Measurements from ENCODE around the gene CPSF3.
"Not testable (repeated sequence)": the region's sequence is repeated elsewhere in the genome, so short reads cannot be mapped to it uniquely, and the experiment has no call there.

CPSF3 gene

GRCh38 chr2:9466147-9466683, 42.8 kb downstream of the CPSF3 start:
- DNase-seq (ENCODE audit: low read depth, low spot score): no peak

DNA sequence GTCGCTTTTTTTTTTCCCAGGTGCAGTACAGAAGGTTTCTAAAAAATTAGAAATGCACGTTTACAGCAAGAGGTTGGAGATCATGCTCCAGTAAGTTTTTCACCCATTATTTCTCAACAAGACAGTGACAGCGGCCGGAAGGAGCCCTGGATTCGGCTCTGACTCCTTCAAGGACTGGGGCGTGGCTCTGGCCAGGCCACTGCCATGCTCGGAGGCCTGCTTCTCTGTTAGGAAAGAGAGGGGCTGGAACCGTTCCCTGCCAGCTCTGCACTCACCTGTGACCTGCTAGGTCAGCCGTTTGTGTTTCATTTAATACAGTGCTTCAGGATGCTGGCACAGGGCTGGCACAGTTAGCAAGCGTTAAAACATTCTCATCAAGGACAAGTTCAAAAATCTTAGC, 44.2 kb downstream of the CPSF3 start:
- no peak for DNase-seq (ENCODE audit: low read depth, low spot score)

DNA sequence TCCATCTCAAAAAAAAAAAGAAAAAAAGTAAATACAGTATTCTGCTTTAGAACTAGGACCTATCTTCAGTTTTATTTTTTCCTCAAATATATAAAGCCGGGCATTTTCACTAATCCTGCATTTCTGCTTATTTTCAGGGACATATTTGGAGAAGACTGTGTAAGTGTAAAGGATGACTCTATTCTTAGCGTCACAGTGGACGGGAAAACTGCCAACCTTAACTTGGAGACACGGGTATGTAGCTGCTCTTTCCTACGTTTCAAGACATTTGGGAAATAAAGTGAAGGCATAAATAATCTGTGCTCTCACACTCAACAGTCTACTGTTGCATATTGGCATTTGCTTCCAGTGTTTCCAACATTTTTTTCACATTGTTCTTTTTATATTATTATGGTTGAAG, 47.8 kb downstream of the CPSF3 start:
- DNase-seq (ENCODE audit: low read depth, low spot score): no peak

GRCh38 chr2:9472511-9472910, 49.1 kb downstream of the CPSF3 start:
- no peak for DNase-seq (ENCODE audit: low read depth, low spot score)

- no peak for DNase-seq (ENCODE audit: low read depth, low spot score)
Observed at GRCh38 chr2:9473308-9473984, 50.0 kb downstream of the CPSF3 start.

DNA sequence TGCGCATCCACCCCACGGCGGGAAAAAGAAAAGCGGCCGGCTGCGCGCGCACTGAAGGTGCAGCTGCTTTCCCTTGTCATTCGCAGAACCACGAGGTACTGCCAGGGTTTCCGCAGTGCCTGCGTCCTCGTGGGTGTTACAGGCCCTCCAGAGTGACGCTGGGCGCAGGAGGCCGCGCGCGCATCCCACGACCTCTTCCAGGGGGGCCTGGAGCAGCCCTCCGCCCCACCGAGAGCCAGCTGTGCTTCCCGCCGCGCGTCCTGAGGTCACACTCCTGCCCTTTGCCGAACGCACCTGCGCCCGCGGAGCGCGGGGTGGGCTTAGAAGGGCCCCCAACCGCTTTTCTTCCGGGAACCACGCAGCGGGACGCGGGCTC, 50.5 kb downstream of the CPSF3 start:
- DNase-seq (ENCODE audit: low read depth, low spot score): no peak

- DNase-seq (ENCODE audit: low read depth, low spot score): no peak
Observed at GRCh38 chr2:9474361-9475057, 51.1 kb downstream of the CPSF3 start, which contains the start of gene IAH1. IAH1 (plus strand) TSS chr2:9474551; CDS start chr2:9474567, 16 bp downstream.

GRCh38 chr2:9477914-9478313, 54.5 kb downstream of the CPSF3 start:
- DNase-seq (ENCODE audit: low read depth, low spot score): no peak

- DNase-seq (ENCODE audit: low read depth, low spot score): no peak
Observed at GRCh38 chr2:9478526-9478925, 55.1 kb downstream of the CPSF3 start.

- DNase-seq (ENCODE audit: low read depth, low spot score): no peak
Observed at GRCh38 chr2:9480157-9480556, 56.7 kb downstream of the CPSF3 start.

DNA sequence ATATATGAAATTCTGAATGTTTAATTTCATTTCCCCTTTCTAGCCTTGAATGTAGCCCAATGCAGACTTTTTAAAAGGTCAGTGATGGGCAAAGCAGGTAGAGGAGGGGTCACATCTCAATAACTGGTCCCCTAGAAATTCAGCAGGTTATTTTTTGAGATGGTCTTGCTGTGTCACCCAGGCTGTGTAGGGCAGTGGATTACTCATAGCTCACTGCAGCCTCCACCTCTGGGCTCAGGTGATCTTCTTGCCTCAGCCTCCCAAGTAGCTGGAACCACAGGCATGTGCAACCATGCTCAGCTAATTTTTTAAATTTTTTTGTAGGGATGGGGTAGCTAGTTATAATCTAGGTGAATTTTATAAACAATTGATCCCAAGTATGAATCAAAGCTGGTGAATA, 59.7 kb downstream of the CPSF3 start:
- DNase-seq (ENCODE audit: low read depth, low spot score): no peak

DNA sequence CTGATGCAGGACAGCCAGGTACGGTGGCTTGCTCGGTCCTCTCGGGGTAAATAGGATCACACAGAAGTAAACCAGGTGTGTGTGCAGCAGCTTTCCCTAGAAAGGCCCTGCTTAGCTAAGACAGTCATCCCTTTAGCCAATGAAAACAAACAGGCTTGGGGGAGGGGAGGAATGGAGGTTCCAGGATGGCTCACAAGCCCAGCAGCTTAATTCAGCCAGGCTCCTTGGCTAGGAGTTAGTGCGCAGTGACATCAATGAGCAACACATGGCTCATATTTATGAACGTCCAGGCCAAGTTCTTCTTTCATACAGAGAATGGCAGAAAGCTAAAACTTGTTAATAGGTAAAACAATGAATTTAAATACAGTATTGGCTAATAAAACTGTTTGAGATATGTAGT, 61.1 kb downstream of the CPSF3 start:
- DNase-seq (ENCODE audit: low read depth, low spot score): no peak

- no peak for DNase-seq (ENCODE audit: low read depth, low spot score)
Observed at GRCh38 chr2:9488583-9489547, 65.4 kb downstream of the CPSF3 start.

DNA sequence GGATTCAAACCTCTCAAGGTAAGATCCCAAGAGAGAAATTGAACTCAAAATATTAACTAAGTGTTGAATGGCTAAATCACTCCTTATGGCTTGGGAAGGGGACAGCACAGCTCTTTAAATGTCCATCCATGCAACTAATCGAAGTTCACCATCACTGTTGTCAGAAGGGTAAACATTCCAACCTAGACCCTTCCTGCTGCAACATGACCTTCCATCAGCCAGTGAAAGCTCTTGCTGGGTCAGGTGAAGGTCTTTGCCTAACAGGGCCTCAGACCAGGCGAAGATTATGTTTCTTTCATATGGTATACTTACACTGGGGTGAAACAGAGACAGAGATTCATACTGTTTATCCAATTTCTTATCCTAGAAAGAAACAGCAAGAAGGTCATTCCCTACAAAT, 67.3 kb downstream of the CPSF3 start:
- DNase-seq (ENCODE audit: low read depth, low spot score): no peak

GRCh38 chr2:9492927-9493326, 69.5 kb downstream of the CPSF3 start:
- no peak for DNase-seq (ENCODE audit: low read depth, low spot score)

- no peak for DNase-seq (ENCODE audit: low read depth, low spot score)
Observed at GRCh38 chr2:9493478-9493877, 70.0 kb downstream of the CPSF3 start.

- DNase-seq (ENCODE audit: low read depth, low spot score): no peak
Observed at GRCh38 chr2:9494081-9494480, 70.6 kb downstream of the CPSF3 start.

- no peak for DNase-seq (ENCODE audit: low read depth, low spot score)
Observed at GRCh38 chr2:9497017-9497416, 73.6 kb downstream of the CPSF3 start.

- DNase-seq (ENCODE audit: low read depth, low spot score): no peak
Observed at GRCh38 chr2:9498210-9498609, 74.8 kb downstream of the CPSF3 start.

DNA sequence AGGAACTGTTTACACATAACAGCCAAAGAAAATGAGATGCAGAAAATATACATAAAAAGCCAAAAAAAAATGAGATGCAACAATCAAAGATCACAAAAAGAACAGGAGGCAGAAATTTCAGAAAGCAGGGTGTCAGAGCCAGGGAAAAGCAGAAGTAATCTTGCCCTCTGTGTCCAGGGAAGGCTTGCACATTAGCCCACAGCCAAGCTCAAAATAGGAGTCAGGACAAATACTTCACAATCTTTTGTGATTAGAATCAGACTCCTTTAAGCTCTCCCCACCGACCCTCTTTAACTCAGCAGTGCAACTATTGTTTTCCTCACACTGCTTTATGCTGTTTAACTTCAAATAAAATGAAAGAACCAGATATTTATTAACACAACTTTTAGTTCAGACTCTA, 85.5 kb downstream of the CPSF3 start:
- DNase-seq (ENCODE audit: low read depth, low spot score): no peak

GRCh38 chr2:9513946-9514345, 90.5 kb downstream of the CPSF3 start:
- DNase-seq (ENCODE audit: low read depth, low spot score): not testable (repeated sequence)
